Measurements from ENCODE around the gene JAKMIP2. TPM values are rescaled to one million over a fixed set of nuclear protein-coding genes. Genes with fewer than 3 reads are reported as not detected.

JAKMIP2 gene
- total RNA-seq, 1 experiment from 2014 or later, result not detected

DNA sequence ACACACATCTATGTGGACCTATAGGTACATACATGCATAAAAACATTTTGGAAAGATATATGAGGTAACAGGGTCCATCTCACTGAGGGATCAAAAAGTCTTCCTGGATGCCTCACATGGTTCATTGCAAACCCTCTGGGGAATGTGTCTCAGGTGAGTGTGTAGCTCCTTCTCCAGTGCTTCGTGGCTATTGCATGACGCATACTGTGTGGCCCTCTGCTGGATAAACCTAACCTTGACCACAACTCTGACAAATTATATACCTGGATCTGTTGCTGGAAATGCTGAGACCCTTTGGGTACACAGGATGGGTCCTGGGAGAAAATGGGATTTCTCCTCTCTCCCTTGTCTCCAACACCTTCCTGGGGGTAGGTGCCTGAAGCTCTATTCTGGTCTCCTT, 91.9 kb downstream of the JAKMIP2 start:
- no peak for TF ChIP-seq TCF7L2 (IDR thresholded peaks at IDR 0.05; ENCODE audit: low read depth, low read length)
- TF ChIP-seq, protein P1, sequence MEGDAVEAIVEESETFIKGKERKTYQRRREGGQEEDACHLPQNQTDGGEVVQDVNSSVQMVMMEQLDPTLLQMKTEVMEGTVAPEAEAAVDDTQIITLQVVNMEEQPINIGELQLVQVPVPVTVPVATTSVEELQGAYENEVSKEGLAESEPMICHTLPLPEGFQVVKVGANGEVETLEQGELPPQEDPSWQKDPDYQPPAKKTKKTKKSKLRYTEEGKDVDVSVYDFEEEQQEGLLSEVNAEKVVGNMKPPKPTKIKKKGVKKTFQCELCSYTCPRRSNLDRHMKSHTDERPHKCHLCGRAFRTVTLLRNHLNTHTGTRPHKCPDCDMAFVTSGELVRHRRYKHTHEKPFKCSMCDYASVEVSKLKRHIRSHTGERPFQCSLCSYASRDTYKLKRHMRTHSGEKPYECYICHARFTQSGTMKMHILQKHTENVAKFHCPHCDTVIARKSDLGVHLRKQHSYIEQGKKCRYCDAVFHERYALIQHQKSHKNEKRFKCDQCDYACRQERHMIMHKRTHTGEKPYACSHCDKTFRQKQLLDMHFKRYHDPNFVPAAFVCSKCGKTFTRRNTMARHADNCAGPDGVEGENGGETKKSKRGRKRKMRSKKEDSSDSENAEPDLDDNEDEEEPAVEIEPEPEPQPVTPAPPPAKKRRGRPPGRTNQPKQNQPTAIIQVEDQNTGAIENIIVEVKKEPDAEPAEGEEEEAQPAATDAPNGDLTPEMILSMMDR (IDR thresholded peaks at IDR 0.05), result peak; percentile 23
- Histone ChIP-seq H3K4me1 (ENCODE audit: control insufficient read depth, insufficient read depth, low read length) (no peaks in the 10 kb centered on the region), H3K27ac (ENCODE audit: low read length) (no peak overlapping the region), H3K27me3 (ENCODE audit: control insufficient read depth, insufficient read depth, low read length) (no peaks in the 10 kb centered on the region), H3K4me3 (ENCODE audit: low read depth in 2 of 2, low read length in 2 of 2) (no peak overlapping the region), H3K9me3 (ENCODE audit: control insufficient read depth, insufficient read depth, low read depth, low read length) (no peaks in the 10 kb centered on the region), H3K36me3 (ENCODE audit: control insufficient read depth, insufficient read depth, low read length) (no peaks in the 10 kb centered on the region)
- in situ Hi-C loops (cut with HindIII; ENCODE audit: low pct_unique_long_range_greater_than_20kb, low sequenced_read_pairs), result no loop called here
- no TSS peak for BruUV-seq (replicated peaks)
- intact Hi-C loops (cut with micrococcal nuclease; ENCODE audit: unreplicated experiment), result no loop called here
- DNase-seq (ENCODE audit: low read depth, low spot score) (no peak), ATAC-seq (no peak)
- POLR2A ChIA-PET, result no interaction called here
- CTCF ChIA-PET, result no interaction called here

DNA sequence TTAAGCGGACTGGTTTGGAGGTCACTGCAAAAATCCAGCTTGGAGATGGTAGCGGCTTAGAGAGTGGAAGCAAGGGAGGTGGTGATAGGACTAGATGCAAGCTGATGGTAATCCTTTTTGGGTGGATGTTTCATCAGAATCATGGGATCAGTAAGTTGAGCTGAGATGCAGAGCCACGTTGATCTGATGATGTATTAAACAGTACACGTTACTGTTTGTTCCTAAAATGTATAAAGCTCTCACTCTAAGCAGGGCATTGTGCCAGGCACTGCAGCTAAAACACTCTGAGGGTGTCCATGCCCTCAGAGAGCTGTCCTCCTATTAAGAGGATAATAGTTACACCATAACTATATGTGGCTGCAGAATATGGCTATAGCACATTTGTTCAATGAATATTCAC, 93.1 kb downstream of the JAKMIP2 start:
- no peak for TF ChIP-seq SIN3A (IDR thresholded peaks at IDR 0.05; ENCODE audit: borderline replicate concordance, insufficient read depth, low read depth, low read length)
- no peak for TF ChIP-seq POLR2AphosphoS5 (IDR thresholded peaks at IDR 0.05; ENCODE audit: low read depth, low read length)
- TF ChIP-seq, protein P2, sequence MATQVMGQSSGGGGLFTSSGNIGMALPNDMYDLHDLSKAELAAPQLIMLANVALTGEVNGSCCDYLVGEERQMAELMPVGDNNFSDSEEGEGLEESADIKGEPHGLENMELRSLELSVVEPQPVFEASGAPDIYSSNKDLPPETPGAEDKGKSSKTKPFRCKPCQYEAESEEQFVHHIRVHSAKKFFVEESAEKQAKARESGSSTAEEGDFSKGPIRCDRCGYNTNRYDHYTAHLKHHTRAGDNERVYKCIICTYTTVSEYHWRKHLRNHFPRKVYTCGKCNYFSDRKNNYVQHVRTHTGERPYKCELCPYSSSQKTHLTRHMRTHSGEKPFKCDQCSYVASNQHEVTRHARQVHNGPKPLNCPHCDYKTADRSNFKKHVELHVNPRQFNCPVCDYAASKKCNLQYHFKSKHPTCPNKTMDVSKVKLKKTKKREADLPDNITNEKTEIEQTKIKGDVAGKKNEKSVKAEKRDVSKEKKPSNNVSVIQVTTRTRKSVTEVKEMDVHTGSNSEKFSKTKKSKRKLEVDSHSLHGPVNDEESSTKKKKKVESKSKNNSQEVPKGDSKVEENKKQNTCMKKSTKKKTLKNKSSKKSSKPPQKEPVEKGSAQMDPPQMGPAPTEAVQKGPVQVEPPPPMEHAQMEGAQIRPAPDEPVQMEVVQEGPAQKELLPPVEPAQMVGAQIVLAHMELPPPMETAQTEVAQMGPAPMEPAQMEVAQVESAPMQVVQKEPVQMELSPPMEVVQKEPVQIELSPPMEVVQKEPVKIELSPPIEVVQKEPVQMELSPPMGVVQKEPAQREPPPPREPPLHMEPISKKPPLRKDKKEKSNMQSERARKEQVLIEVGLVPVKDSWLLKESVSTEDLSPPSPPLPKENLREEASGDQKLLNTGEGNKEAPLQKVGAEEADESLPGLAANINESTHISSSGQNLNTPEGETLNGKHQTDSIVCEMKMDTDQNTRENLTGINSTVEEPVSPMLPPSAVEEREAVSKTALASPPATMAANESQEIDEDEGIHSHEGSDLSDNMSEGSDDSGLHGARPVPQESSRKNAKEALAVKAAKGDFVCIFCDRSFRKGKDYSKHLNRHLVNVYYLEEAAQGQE (IDR thresholded peaks at IDR 0.05; ENCODE audit: insufficient read depth in 1 of 2, low read depth in 2 of 2, low read length in 1 of 2), result no peak
- TF ChIP-seq, protein P1 (IDR thresholded peaks at IDR 0.05), result no peak
- TF ChIP-seq TCF7L2 (IDR thresholded peaks at IDR 0.05; ENCODE audit: low read depth, low read length), result no peak
- Histone ChIP-seq H3K4me1 (ENCODE audit: control insufficient read depth, insufficient read depth, low read length) (no peaks in the 10 kb centered on the region), H3K27me3 (ENCODE audit: control insufficient read depth, insufficient read depth, low read length) (no peaks in the 10 kb centered on the region), H3K27ac (ENCODE audit: low read length) (no peak overlapping the region), H3K4me3 (ENCODE audit: low read depth in 2 of 2, low read length in 2 of 2) (no peak overlapping the region), H3K36me3 (ENCODE audit: control insufficient read depth, insufficient read depth, low read length) (no peaks in the 10 kb centered on the region), H3K9me3 (ENCODE audit: control insufficient read depth, insufficient read depth, low read depth, low read length) (no peaks in the 10 kb centered on the region)
- ATAC-seq, result no peak
- intact Hi-C loops (cut with micrococcal nuclease; ENCODE audit: unreplicated experiment), result no loop called here
- in situ Hi-C loops (cut with HindIII; ENCODE audit: low pct_unique_long_range_greater_than_20kb, low sequenced_read_pairs), result no loop called here
- POLR2A ChIA-PET, result no interaction called here
- CTCF ChIA-PET, result no interaction called here
- DNase-seq (ENCODE audit: low read depth, low spot score), result no peak
- no TSS peak for BruUV-seq (replicated peaks)

Measured in Panc1 (cell line).